G401.6 (cell line): ENCODE measurements around the gene OXCT1.
"Not testable (repeated sequence)": the region's sequence is repeated elsewhere in the genome, so short reads cannot be mapped to it uniquely, and the experiment has no call there.

Source experiments
- FAIRE-seq: peaks from 2 replicates; lab custom pipeline; 2012; peaks lifted over from hg19 to GRCh38; lab: Jason Lieb, UNC

OXCT1 gene

GRCh38 chr5:41821051-41821450 is 49.2 kb downstream of the OXCT1 start:
- no peak for FAIRE-seq

GRCh38 chr5:41820150-41820549 is 50.1 kb downstream of the OXCT1 start:
- no peak for FAIRE-seq

- no peak for FAIRE-seq
Measured at GRCh38 chr5:41817625-41818301, 52.5 kb downstream of the OXCT1 start.

DNA sequence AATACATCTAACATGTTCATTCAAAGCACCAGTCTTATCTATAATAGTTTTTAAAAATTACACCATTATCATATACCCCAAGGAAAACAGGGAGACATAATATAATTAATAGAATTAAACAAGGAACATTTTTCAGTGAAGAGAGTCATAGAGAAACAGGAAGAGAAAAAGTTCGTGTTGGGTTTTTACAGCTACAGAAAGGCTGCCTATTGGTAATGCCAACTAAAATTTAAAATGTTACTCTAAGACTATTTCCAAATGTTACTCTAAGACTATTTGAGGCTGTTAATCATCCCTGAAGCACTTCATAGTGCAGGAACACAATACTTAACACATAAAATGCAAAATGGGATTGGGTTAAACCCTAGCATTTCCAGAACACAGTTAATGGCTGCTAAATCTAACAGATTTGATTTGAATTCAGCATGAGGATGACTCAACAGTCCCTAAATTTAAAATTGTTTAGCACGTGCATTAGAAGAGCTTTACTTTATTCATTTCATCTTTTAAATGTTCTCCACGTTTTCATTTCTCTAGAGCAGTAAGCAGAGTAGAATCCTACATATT is 54.5 kb downstream of the OXCT1 start:
- FAIRE-seq: no peak

DNA sequence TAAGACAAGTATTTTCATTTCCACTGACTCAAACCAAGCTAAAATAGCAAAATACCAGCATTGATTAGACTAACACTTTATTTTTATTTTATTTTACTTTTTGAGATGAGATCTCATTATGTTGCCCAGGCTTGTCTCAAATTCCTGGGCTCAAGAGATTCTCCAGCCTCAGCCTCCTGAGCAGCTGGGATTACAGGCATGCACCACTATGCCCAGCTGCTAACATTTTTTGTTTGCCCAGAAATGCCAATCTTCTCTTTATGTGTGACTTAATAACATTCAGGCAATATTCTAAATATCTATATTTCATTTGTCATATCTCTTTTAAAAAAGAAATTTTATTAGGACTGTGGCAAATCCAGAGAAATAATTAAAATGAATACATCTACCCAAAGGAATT is 55.0 kb downstream of the OXCT1 start:
- FAIRE-seq: no peak

GRCh38 chr5:41814306-41814705 is 55.9 kb downstream of the OXCT1 start:
- not testable (repeated sequence) for FAIRE-seq

DNA sequence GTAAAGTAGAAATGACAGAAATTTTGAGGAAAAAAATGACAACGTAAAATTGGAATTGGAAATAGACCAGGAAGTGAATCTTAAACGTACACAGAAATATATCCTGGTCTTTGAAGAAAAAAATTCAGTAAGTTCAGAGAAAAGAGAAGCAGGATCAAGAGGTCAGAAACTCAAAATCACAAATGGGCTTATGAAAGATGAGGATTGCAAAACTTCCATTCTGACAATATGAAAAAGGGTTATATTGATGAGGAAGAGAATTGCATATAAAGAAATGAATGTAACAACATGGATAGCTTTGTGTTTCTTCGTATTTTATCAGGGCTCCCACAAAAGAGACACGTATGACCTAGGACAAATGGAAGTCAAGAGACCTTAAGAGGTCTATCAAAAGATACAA is 58.1 kb downstream of the OXCT1 start:
- FAIRE-seq: no peak

- FAIRE-seq: no peak
Measured at GRCh38 chr5:41809128-41809527, 61.1 kb downstream of the OXCT1 start.

DNA sequence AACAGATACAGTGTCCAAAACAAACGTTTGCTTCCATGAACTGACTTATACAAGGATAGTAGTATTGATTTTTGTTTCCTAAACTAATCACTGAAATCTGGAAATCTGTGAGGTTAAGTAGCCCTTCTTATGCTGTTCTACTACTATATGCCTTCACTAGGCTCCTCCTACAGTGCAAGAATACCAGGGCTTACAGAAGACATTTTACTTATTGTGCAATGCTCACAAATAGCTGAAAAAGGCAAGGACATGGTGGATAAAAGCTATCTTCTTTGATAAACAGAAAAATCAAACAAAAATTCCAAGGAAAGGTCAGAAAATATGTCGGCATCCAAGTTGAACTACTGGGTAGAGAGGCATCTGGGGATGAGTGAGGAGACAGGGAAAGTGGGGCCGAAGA is 61.9 kb downstream of the OXCT1 start:
- no peak for FAIRE-seq

GRCh38 chr5:41797662-41798061 is 72.6 kb downstream of the OXCT1 start:
- no peak for FAIRE-seq

DNA sequence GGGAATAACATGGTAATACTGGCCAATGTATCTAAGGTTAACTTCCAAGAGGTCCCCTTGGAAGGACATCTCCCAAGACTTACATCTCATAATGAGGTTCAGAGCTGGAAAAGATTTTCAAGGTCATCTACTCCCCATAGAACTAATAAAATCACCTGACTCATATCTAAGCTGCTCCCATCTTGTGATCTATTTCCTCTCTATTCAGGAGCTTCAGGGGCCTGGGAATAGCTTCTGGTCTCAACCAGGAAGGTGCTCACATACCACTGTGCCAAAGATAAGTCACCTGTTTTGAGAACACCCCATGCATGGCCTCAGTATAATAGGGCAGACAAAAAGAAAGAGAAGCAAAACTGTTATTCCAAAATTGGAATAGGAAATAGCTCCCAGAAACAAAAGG is 74.2 kb downstream of the OXCT1 start:
- FAIRE-seq: no peak

- FAIRE-seq: no peak
Measured at GRCh38 chr5:41795125-41795524, 75.1 kb downstream of the OXCT1 start.

- FAIRE-seq: no peak
Measured at GRCh38 chr5:41794471-41794870, 75.8 kb downstream of the OXCT1 start.

DNA sequence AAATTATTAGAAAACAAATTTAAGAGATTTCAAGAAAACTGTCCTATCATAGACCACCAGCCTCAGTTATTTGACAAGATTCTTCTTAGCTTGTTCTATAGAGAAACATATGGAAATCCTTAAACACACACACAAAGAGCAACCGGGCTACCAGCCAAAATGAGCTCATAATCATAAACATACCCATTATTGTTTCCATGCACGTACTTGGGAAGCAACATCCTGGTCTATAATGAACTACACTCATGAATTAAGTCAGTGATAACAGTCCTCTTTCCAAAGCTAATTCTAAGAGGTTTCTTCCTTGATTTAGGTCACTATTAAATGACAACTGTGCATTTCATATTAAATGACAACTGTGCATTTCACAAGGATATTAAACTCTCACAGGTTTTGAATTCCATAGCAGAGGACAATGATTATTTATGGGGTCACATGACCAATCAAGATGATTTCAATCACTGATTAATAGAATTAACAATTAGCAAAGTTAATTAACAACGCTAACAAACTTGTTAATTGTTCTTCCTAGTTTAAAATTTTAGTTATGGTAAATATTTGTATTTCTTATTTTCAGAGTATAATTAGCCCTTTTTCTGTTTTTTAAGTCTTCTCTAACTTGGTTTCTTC is 77.0 kb downstream of the OXCT1 start:
- no peak for FAIRE-seq

- no peak for FAIRE-seq
Measured at GRCh38 chr5:41790038-41790776, 80.0 kb downstream of the OXCT1 start.

- no peak for FAIRE-seq
Measured at GRCh38 chr5:41789434-41789833, 80.8 kb downstream of the OXCT1 start.

DNA sequence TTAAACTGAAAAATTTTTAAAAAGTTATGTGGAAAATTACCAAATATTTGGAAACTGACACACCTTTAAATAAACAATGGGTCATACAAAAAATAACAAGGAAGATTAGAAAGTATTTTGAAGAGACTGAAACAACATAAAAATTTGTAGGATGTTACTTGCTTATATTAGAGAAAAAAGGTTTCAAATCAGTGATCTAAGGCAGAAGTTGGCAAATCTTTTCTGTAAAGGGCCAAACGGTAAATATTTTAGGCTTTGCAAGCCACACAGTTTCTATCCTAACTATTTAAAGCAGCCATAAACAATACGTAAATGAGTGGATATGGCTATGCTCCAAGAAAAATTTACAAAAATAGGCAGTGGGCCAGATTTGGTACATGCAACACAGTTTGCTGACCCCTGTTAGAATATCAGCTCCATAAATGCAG is 81.3 kb downstream of the OXCT1 start:
- FAIRE-seq: no peak

GRCh38 chr5:41787265-41787664 is 83.0 kb downstream of the OXCT1 start:
- no peak for FAIRE-seq

DNA sequence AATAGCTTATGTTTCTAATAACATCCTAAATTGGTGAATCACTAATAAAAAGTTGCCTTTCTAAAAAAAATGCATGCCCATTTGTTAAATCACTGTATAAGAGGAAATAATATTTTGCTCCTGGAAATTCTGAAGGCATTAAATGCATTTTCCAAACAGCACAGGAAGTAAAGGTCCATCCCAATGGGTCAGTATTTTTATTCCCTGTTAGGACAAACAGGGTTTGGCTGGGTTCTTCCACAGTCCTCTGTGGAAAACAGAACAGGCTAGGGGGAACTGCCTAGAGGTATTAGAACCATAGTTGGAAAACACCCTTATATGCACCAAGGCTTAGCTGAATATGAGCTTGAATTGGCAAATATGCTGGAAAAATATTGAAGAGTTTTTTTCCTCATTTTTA is 85.2 kb downstream of the OXCT1 start:
- no peak for FAIRE-seq

GRCh38 chr5:41778410-41778809 is 91.8 kb downstream of the OXCT1 start:
- FAIRE-seq: no peak

DNA sequence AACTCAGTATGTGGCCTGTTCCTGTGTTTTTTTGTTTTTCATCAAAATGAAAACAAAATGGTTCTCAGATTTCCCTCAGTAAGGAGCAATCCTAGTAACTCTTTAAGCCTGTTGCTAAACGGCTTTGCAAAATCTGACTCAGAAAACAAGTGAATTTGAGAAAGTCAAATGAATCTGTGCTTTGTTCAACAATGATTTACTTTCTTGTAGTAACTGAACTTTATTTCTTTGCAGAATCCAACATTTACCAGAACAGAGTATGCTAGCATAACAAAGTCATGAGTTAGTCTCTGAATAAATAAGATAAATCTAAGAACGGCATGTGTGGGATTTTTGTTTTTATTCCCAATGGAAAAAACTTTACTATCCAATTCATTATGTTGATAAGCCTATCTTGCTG is 93.8 kb downstream of the OXCT1 start:
- FAIRE-seq: no peak

GRCh38 chr5:41773799-41774198 is 96.4 kb downstream of the OXCT1 start:
- no peak for FAIRE-seq

GRCh38 chr5:41772785-41773442 is 97.3 kb downstream of the OXCT1 start:
- no peak for FAIRE-seq
